NCI-H1092 (cell line): Measurements from ENCODE around the gene CRB2.

Source experiments
- DNase-seq: peaks from one replicate; lab custom pipeline; 2025; lab: John Stamatoyannopoulos, UW

Gene CRB2

DNA sequence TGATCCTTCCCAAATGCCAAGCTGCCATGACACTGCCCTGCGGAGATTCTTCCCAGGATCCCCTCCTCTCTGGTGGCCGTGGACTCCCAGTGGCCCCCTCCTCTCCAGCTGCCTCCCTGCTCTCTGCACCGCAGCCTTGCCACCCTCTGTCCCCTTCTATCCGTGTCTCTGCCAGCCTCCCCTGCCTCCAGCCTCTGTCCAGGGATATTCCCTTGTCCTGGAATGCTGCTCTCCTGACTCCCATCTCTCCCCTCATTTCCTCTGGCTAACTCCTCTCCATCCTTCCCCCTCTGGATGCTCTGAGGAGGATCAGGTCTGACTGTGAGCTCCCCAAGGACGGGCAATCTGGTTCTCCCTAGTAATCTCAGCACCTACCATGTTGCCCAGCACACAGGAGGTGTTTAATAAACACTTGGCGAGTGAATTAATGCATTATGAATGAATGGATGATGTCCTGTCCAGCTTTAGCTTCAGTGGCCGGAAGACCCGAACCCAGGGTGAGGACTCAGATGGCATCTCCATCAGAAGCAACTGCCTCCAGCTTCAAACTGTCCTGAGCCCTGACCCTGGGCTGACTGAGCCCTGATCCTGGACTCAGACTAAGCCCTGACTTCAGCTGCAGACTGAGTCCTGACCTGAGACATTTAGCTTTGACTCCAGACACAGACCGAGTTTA, 7.5 kb upstream of the CRB2 start:
- no peak for DNase-seq

DNA sequence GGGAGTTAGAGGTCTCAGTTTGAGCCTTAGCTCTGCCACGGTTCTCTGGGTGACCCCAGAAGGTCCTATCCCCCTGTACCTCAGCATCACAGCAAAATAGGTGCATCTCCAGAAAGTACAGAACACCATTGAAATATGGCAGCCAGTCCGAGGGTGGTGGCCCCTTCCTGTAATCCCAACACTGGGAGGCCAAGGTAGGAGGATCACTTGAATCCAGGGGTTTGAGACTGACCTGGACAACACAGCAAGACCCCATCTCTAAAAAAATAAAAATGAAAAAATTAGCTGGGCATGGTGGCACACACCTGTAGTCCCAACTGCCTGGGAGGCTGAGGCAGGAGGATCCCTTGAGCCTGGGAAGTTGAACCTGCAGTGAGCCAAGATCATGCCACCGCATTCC, 7.0 kb upstream of the CRB2 start:
- no peak for DNase-seq

GRCh38 chr9:123349691-123350480, 6.1 kb upstream of the CRB2 start:
- peak; percentile 51 for DNase-seq

DNA sequence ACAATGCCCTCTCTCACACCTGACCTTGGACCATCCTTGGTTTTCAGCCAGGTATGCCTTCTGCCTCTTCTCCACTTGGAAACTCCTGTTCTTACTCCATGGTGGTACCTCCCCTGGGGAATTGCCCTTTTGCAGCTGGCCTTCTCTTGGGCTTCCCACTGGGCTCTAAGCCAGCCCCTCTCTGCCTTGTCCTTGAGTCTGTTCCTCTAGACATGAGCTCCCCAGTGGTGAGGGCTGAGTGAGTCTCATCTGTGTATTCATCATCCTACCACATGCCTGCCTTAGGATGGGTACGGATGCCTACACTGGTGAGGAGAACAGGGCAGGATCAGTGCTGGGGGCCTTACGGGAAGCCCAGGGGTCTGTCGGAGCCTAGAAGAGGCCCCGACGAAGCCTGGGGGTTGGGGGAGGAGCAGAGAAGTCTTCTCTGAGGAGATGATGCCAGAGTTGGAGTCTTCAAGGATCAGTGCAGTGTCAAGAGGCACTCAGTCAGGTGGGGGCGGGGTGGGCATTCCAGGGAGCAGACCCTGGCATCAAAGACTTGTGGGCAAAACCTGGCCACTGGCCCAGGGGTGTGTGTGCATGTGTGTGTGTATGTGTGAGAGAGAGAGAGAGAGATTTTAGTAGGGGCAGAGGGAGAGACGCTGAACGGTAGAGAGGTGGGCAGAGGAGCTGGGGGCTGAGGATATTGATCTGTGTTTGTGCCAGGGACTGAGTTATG, 5.2 kb upstream of the CRB2 start:
- no peak for DNase-seq

DNA sequence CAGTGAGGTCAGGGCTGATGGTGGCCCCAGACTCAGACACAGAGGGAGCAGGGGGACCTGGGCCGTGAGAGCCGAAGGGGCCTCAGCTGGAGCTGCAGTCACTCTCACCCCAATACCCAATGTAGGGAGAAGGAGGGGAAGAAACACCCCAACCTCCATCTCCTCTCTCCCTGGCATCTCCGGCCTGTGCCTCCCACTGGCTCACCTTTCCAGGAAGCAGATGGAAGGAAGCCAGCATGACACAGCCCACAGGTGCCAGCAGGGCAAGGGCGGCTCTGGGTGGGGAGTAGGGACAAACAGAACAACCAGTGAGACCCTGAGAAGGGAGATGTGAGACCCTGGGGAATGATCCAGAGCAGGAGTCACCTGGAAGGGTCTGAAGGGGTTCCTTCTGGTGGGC, 3.0 kb upstream of the CRB2 start:
- no peak for DNase-seq

DNA sequence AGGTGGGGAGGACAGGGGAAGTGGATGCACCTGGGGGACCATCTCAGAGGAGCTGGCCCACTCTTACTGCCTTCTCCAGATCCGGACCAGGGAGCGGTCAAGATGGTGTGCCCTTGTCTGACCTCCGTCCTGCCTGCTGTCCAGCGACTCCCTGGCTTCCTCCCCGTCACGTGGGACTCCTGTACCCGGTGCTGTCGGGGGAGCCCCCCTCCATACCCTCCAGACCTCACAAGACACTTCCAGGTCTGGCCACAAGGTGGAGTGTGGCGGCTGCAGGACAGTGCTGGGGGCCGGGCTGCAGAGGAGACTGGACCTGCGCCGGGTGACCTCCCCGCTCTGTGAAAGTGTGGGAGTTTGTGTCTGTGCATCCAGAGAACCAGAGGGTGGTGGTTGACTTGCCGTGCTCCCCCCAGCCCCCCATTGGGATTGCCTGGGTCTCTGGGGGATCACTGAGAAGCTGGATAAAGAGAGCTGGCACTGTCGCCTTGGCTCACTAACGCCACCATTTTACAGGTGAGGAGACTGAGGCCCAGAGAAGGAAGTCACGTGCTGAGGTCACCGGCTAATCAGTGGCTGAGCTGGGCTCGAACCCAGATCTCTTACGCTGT, 1.9 kb upstream of the CRB2 start:
- peak; percentile 48 for DNase-seq

GRCh38 chr9:123354806-123355508, 1.0 kb upstream of the CRB2 start:
- no peak for DNase-seq

DNA sequence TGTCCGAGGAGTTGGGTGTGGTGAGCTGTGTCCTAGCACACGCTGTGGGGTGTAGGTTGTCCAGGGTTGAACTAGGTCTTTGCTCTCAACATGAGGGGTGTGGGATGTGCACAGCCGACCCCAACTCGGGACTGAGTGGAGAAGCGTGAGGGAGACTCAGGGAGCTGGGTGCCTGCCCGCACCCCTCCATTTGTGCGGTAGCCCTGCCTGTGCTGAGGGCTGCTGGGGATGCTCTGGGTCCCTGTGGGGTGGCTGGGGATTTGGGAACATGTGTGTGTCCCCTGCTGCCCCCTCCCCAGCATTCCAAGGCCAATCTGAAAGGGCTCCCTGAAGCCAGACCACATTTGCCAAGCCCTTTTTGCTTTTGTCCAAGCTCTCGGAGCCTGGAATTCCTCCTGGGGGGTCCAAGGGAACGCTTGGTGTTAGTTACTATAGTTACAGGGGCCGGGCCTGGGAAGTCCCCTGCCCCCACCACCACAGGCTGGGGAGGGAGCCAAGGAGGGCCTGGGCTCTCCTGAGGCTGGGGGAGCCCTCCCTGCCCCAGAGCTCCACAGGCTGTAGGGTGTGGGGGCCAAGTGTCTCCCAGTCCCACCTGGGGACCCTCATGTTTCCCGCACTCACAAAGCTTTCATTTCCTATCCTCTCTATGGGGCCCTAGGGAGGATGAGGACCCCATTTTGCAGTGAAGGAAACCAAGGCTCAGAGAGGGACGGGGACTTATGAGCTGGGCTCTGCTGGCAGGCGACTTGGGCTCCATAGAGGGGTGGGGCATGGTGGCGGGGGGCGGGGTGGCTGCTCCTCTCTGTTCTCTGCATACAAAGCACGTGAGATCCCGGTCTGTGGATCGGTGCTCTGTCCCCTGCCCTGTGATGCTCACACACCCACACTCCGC, 1.1 kb downstream of the CRB2 start:
- DNase-seq = no peak

DNA sequence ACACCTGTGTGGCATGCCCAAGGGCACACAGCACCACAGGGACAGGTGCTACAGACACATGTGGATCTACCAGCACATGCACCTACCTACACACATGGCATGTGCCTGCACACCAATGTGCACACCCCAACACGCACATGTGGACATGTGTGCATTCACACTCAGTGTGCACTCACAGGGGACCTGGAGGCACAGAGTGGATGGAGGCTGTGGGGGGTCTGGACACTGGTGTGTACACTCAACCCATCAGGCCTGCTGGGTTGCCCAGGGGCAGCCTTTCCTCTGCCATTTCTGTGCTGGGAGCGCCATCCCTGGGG, 1.7 kb downstream of the CRB2 start:
- DNase-seq = no peak

DNA sequence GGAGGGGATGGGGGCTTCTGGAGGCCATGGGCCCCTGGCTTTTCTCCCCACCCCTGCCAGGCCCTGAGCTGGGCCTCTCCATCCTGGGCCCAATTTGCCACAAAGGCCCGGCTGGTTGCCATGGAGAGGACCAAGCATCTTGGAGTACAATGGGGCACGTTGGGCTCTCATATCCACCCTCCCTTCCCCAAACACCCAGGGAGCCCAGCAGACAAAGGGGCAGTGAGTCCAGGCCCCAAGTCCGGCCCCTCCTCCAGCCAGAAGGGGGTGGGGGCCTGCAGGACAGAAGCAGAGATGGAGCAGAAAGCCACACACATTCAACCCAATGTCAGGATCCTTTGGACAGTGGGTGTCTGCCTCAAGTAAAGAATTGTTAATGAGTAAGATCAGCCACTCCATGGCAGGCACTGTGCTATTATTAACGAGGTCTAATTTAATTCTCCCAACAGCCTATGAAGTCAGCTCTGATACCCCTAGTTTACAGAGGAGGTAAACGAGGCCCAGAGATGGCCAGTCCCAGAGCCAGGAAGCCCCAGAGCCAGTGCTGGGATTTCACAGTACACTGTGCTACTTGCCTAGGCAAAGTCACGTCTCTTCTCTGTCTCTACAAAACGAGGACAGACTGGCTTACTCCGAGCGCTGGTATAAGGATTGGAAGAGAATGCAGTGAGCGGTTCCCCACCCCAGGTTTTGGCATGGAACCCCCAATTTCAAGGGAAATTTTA, 2.3 kb downstream of the CRB2 start:
- DNase-seq = no peak

- no peak for DNase-seq
These were observed 3.1 kb downstream of the CRB2 start for GRCh38 chr9:123359106-123359505.

- no peak for DNase-seq
These were observed 3.5 kb downstream of the CRB2 start for GRCh38 chr9:123359546-123359945.

DNA sequence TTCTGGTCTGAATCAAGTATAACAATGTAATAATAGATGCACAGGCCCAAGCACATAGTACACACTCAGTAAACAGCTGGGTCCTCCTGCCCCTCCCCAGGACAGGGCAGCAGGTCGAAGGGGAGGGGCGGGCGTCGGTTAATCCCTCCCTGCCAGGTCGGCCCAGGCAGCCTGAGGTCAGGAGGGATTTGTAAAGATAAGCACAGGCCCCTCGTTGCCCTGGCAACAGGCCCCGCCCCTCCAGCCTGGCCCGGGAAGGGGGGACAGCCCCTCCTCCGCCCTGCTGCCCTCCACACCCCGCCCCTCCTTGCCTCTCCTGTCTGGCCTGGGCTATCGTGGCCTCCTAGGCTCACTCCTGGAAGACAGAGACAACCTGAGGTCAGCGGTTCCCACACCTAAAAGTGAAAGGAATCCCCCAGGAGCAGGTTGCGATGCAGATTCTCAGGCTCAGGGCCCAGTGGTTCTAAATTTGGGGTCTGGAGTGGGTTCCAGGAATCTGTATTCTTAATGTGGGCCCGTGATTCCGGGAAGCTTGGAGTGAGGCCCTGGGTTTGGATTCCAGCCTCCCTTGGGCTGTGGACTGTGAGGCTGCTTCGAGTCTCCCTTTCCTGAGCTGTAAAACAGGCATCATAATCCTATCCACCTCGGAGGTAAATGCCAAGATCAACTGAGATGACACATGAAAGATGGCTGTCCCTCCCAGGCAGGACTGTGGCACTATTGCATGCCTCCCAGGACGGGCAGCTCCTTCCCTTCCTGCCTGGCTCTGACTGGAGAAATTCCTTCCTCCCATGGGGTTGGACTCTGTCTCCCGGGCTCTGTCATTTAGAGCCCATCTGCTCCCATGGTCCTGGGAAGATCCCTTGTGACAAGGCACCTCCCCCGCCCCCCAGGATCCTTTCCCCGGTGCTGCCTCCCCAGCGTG, 4.4 kb downstream of the CRB2 start:
- DNase-seq = no peak

- DNase-seq = no peak
These were observed 5.2 kb downstream of the CRB2 start for GRCh38 chr9:123361086-123361730.

GRCh38 chr9:123361731-123362510, 5.9 kb downstream of the CRB2 start:
- DNase-seq = no peak

DNA sequence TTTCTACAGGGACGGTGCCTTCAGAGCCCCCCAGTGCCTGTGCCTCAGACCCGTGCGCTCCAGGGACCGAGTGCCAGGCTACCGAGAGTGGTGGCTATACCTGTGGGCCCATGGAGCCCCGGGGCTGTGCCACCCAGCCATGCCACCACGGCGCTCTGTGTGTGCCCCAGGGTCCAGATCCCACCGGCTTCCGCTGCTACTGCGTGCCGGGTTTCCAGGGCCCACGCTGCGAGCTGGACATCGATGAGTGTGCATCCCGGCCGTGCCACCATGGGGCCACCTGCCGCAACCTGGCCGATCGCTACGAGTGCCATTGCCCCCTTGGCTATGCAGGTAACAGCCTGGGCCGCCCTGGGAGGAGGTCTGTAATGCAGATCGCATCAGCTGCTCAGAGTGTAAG, 6.9 kb downstream of the CRB2 start:
- DNase-seq = no peak

DNA sequence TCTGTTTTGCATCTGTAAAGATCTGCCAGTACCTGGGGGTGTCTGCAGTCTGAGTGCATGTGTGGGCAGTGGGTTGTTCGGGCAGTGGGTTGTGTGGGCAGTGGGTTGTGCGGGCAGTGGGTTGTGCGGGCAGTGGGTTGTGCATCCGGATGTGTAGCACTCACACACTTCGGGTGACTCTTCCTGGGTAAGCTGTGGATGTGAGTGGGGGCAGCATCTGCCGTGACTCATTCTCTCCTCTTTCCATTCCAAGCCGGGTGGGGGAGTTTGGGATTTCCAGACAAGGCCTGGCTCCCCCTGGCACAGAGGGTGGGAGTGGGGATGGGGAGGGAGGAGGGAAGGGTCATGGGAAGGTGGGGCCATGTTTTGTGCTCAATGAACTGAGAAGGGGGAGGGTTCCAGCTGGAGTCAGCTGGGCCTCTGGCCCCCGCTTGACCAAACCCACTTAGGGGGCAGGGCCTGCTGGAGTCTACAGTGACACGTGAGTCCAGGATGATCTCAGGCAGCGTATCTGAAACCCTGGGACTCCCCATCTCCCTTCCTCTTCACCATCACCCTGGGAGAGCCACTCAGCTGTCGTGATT, 8.3 kb downstream of the CRB2 start:
- DNase-seq = no peak
